ENCODE data around the gene TBC1D2.

The TBC1D2 gene, protein sequence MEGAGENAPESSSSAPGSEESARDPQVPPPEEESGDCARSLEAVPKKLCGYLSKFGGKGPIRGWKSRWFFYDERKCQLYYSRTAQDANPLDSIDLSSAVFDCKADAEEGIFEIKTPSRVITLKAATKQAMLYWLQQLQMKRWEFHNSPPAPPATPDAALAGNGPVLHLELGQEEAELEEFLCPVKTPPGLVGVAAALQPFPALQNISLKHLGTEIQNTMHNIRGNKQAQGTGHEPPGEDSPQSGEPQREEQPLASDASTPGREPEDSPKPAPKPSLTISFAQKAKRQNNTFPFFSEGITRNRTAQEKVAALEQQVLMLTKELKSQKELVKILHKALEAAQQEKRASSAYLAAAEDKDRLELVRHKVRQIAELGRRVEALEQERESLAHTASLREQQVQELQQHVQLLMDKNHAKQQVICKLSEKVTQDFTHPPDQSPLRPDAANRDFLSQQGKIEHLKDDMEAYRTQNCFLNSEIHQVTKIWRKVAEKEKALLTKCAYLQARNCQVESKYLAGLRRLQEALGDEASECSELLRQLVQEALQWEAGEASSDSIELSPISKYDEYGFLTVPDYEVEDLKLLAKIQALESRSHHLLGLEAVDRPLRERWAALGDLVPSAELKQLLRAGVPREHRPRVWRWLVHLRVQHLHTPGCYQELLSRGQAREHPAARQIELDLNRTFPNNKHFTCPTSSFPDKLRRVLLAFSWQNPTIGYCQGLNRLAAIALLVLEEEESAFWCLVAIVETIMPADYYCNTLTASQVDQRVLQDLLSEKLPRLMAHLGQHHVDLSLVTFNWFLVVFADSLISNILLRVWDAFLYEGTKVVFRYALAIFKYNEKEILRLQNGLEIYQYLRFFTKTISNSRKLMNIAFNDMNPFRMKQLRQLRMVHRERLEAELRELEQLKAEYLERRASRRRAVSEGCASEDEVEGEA

DNA sequence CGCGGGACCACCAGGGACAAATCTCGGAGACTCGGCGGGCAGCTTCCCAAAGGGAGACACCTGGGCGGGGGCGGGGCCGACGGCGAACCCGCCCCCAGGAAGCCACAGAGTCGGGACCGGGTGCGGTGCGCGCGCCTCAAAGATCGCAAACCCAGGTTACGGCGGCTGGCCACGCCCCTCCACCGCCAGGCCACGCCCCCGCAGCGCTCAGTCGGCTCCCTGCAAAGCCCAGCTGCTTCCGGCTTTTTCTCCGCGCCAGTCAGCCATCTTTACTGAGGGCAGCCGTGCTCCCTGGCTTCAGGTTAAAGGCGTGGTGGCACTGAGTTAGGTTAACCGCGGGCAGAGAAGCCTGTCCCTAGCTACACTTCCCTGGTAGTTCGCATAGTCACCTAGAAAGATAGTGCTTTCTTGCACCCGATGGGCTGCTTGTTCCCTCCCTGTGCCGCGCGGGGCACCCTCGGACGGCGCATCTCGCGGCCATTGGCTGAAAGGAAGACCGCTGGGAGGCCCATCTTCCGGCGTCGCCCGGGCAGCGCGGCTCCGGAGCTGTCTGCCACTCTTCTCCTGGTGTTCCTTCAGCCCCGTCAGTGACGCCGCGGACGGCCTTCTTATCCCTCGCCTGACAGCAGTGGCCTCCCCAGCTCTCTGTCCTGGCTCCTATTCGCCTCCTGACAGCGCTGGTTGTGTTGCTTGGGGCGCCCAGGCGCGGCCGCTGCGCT is at the start of gene TBC1D2:
Gene TBC1D2 (minus strand): TSS at position 72 of the 719 bp plus-strand sequence. CDS start 108 bp downstream, outside the sequence.
- in situ Hi-C loops (cut with HindIII; ENCODE audit: low sequenced_read_pairs), result no loop called here

DNA sequence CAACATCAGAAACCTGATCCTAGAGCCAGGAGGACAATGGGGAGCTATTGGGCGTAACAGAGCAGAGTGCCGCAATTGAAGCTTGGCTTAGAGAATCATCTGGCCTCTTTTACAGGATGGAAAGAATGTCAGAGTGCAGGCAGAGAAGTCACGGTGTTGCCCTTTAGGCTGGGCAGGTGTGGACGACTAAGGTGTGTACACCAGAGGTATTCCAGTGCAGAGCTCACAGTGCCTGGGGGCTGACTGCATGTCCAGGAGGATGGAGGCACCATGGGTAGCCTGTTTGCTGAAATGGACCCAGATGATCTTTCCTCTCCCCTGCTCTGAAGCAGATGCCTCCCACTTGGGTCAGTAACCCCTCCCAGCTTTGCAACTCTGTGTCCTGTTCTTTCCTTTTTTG is 48.9 kb upstream of the TBC1D2 start:
- in situ Hi-C loops (cut with HindIII; ENCODE audit: low sequenced_read_pairs), result no loop called here

DNA sequence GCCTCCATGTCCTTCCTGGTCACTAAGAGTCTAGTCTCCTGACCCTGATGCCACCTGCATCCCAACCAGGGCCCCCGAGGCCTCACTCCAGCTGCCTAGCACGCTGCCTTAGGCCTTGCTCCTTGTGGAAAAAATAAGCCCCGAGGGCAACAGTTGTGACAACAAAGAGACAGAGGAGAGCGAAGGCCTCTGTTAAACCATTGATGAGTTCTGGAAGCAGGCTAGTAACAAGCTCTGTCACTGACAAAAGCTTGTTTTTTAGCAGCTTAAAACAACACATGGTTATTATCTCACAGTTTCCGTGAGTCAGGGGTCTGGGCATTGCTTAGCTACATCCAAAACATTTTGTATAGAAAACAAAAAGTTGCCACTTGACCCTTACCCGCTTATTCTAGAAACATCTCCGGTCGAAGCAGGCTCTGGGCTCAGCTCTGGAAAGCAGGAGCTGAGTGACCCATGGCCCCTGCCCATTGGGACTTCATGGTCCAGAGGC is 48.2 kb upstream of the TBC1D2 start:
- in situ Hi-C loops (cut with HindIII; ENCODE audit: low sequenced_read_pairs), result no loop called here

DNA sequence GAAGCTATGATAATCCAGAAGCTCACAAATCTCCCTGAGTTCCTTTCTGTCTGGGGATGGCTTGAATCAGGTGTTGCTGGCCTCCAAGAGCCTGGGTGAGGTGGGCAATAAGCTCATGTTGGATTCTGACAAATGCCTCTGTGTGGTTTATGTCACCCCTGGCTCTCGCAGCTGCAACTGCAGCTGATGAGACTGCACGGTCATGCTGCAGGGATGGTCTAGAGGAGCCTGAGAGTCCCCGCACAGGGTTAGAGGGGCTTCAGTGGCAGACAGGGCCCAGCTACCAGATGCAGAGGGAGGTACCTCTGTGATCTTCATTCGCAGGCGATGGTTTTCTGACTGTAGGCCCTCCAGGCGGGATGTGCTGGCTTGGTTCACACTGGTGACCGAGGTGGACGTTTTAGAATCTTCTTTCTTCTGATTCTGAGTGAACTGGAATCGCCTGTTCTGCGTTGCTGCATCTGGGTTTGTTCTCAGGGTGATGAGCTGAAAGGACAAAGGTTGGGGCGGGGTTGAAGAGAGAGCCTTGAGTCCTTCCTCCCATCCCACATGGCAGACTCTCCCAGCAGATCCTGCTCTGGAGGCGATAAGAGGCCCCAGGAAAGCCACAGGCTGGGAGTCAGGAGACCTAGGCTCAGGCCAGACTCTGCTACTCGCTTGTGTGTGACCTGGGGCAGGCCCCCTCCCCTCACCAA is 47.6 kb upstream of the TBC1D2 start:
- in situ Hi-C loops (cut with HindIII; ENCODE audit: low sequenced_read_pairs), result no loop called here

DNA sequence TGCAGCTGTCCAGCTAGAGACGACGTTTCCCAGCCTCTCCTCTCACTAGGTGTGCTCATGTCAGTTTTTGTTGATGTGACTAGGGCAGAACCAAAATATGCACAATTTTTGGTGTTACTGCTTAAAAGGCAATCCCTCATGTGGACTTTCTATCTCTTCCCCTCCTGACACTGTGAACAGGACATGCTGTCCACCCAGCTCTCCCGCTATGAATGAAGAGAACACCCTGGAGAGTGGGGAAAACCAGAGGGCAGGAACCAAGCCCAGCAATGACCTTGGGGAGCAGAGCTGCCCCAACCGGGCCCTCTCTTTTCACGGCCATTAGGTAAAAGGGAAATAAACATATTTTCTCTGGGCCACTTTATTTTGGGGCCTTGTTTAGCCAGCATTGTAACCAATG is 46.7 kb upstream of the TBC1D2 start:
- in situ Hi-C loops (cut with HindIII; ENCODE audit: low sequenced_read_pairs), result no loop called here

DNA sequence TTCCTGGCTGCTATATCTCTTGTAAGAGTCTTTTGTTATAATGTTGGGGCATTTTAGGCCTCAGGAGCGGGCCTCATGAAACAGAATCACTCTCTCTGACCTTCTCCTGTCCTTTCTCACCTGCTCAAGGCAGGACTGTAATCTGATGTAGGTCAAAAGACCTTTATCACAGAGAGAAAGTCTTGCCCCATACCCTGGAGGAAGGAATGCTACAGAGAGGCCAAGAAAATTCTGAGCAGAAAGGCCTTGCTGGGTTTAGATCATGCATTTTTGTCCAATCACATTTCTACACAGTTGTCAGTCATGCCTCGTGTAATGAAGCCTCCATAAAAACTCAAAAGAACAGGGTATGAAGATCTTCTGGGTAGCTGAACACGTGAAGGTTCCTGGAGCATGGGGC is 45.2 kb upstream of the TBC1D2 start:
- in situ Hi-C loops (cut with HindIII; ENCODE audit: low sequenced_read_pairs), result no loop called here

DNA sequence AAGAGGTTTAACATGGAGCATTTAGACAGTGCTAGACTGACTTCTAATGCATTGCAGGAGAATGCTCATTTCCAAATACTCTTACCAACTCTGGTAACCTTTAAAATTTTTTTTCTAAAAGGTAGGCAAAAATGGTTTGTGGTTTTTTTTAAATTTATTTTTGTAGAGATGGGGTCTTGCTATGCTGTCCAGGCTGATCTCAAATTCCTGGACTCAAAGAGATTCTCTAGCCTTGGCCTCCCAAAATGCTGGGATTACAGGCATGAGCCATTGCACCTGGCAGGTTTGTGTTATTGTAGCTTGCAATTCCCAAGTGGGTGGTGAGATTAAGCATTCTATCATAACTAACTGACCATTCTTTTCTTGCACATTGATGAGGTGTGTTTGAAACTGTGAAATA is 43.0 kb upstream of the TBC1D2 start:
- in situ Hi-C loops (cut with HindIII; ENCODE audit: low sequenced_read_pairs), result no loop called here

DNA sequence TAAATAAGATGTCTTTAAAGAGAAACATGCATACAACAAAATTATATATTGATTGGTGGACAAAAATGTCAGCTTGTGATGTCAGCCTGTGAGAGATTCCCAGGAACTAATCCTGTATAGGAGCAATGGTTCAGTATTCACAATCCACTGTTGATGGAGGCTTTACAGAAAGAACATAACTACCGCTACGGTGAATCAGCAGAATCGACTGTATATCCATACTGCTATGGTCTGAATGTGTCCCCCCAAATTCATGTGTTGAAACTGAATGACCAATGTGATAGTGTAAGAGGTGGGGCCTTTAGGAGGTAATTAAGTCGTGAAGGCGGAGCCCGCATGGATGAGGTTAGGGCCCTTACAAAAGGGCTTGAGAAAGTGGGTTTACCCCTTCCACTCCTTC is 40.4 kb upstream of the TBC1D2 start:
- in situ Hi-C loops (cut with HindIII; ENCODE audit: low sequenced_read_pairs), result no loop called here

DNA sequence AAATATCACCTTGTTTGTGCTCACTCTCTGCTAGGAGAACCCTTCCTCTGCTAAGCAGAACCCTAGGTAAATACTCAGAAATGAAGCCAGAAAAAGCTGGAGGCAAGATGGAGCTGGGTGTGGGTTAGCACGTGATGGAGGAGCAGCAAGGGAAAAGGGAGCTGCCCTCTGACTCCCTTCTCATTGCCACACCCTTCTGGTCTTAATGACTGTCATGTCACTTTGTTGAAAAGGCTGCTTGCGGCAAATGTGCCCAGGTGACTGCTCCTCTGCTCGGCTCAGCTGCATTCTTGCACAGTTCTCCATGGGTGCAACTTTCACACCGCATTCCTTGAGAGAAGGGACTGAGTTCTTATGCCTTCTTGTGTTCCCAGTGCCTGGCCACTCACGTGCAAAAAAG is 36.4 kb upstream of the TBC1D2 start:
- in situ Hi-C loops (cut with HindIII; ENCODE audit: low sequenced_read_pairs), result no loop called here

DNA sequence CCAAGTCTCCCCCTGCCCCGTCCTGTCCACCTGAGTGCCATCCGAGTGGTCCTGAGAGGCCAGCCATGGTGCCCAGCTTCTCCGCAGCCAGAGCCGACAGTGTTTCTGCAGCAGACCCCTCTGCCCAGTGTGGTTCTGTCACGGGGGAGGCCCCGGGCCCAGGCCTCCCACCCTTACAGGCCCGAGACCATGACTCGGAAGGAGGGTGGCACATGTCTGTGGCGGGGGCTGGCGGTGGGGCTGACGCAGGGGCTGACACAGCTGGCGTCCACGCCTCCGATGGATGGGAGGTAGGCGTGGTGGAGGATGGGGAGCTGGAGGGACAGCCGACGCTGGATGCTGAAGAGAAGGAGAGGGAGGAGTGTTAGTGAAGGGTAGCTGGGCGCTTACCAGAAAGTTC is 35.0 kb upstream of the TBC1D2 start:
- in situ Hi-C loops (cut with HindIII; ENCODE audit: low sequenced_read_pairs), result no loop called here

DNA sequence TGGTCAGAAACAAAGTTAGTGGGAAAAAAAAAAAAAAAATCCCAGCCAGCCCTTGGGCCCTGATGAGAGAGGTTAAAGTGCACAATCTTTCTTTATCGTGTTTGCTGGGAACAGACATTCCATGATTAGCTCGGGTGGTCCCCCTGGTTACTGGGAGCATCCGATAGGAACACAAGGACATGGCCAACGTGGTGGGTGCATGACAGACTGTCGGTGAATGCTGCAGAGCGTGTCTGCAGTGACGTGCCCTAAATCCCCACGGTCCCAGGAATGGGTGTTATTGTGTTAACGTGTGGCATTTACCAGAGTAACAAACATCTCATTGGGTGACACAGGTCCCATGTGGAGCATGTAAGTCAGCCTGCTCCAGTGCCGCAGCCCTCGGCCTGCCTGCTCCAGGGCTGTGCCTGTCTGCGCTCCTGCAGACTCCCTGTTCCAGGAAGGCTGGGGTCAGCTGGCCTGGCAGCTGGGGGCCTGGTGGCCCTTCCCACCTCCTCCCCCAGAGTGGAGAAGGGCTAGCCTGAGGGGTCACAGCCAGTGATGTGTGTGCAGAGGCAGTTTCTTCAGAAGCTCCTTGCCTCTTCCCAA is 34.3 kb upstream of the TBC1D2 start:
- in situ Hi-C loops (cut with HindIII; ENCODE audit: low sequenced_read_pairs), result loop anchor here (5.0 kb wide), 1 partner anchor 478 kb away; no protein-coding TSS in a partner anchor

DNA sequence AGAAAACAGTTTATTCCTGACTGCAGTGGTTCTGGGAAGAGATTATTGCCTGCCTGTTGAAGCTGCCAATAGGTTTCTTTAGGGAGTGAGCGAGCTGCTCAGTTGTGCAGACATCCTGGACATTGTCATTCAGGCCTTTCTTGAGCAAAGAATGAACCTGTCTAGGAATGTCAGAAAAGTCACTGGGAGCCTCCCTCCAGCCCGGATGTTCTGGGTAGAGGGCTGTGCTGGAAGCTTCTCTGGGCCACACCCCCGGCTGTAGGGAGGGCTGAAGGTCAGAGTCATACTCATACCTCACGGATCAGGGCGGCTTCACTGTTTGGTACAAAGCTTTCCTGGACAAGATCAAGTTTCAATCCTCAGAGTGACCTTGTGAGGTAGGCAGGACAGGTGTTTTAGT is 33.4 kb upstream of the TBC1D2 start:
- in situ Hi-C loops (cut with HindIII; ENCODE audit: low sequenced_read_pairs), result loop anchor here (5.0 kb wide), 1 partner anchor 478 kb away; no protein-coding TSS in a partner anchor

DNA sequence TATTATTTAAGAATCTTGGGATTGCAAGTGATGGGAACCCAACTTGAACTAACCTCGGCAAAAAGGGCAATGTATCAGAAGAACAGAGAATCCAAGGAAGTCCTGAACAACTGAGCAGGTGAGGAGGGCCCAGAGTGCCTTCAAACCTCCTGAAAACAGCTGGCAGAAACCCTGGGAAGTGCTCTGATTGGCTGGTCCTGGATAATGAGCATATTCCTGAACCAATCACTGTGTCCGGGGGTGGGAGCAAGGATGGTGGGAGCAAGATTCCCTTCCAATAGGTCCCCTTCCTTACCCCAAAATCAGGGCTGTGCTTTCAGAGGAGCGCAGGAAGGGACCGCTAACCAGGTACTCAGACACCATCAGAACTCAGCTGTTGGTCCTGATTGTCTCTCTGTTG is 31.9 kb upstream of the TBC1D2 start:
- in situ Hi-C loops (cut with HindIII; ENCODE audit: low sequenced_read_pairs), result loop anchor here (5.0 kb wide), 1 partner anchor 480 kb away; no protein-coding TSS in a partner anchor

DNA sequence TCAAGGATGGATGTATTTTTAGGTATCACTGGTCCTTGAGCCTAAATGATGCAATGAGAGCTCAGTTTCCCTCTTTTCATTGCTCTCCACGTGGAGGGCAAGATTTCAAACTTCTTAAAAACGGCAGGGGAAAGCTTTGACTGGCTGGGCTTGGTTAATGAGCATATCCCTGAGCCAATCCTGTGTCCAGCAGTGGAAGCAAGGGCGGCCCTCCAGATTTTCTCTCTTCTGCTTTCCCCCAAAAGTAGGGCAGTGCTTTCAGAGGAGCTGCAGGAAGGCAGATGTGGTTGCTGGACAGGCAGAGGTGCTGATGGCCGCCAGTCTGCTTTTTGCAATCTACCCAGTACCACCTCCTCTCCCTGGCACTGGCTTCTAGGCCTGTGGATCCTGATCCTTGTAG is 30.0 kb upstream of the TBC1D2 start:
- in situ Hi-C loops (cut with HindIII; ENCODE audit: low sequenced_read_pairs), result loop anchor here (5.0 kb wide), 1 partner anchor 482 kb away; no protein-coding TSS in a partner anchor

DNA sequence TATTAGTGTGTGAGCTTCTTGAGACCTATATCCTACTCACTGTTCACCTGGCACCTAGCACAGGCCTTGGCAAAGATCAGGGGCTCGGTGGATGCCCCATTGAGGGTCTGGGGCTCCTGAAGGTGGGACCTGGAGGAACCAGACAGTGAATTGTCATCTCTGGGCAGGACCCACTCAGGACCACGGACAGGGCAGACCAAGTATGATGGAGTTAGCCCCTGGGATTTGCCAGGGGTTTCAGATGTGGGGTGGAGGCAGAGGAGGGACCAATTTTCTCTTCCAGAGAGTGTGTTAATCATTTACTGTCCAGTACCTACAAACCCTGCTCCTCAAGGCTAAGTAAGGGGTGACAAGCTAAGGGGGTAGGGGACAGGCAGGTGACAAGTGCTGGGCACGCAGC is 29.3 kb upstream of the TBC1D2 start:
- in situ Hi-C loops (cut with HindIII; ENCODE audit: low sequenced_read_pairs), result loop anchor here (5.0 kb wide), 4 partner anchors 77 to 483 kb away; partner anchors contain the start of gene TRMO

DNA sequence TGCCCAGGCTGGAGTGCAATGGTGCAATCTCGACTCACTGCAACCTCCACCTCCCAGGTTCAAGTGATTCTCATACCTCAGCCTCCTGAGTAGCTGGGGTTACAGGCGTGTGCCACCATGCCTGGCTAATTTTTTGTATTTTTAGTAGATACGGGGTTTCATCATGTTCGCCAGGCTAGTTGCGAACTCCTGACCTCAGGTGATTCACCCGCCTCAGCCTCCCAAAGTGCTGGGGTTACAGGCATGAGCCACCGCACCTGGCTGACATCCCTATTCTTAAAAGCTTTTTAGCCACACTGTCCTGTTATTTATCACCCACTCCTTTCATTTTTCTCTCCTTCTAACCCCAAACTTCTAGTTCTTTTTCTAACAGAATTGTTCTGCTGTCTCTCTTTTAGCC is 27.7 kb upstream of the TBC1D2 start:
- in situ Hi-C loops (cut with HindIII; ENCODE audit: low sequenced_read_pairs), result loop anchor here (5.0 kb wide), 3 partner anchors 76 to 361 kb away; partner anchors contain the start of gene TRMO

DNA sequence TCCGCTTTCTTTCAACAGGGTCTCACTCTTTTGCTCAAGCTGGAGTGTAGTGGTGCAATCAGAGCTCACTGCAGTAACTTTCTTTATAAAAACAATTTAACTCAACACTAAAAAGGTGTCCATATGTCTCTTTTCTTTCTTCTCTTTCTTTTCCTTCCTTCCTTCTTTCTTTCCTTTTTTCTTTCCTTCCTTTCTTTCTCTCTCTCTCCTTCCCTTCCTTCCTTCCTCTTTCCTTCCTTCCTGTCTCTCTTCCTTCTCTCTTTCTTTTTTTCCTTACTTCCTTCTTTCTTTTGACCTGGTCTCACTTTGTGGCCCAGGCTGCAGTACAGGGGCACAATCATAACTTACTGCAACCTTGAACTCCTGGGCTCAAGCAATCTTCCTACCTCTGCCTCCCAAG is 25.8 kb upstream of the TBC1D2 start:
- in situ Hi-C loops (cut with HindIII; ENCODE audit: low sequenced_read_pairs), result loop anchor here (5.0 kb wide), 3 partner anchors 74 to 359 kb away; partner anchors contain the start of gene TRMO

DNA sequence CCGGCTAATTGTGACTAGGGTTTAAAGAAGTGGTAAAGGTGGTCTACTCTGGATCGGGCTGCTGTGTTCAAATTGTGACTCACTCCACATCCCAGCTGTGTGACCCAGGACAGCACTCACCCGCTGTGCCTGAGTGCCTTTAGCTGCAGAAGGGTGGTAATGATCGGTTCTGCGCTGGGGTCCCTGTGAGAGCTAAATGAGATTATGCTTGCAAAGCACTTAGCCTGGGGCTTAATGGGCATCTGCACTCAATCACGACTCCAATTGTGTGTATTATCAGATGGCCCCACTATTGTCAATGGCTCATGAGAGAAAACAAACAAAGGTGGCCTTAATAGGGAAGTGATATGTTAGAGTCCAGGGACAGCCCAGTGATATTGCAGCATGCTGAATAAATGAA is 25.1 kb upstream of the TBC1D2 start:
- in situ Hi-C loops (cut with HindIII; ENCODE audit: low sequenced_read_pairs), result loop anchor here (5.0 kb wide), 3 partner anchors 73 to 358 kb away; partner anchors contain the start of gene TRMO

DNA sequence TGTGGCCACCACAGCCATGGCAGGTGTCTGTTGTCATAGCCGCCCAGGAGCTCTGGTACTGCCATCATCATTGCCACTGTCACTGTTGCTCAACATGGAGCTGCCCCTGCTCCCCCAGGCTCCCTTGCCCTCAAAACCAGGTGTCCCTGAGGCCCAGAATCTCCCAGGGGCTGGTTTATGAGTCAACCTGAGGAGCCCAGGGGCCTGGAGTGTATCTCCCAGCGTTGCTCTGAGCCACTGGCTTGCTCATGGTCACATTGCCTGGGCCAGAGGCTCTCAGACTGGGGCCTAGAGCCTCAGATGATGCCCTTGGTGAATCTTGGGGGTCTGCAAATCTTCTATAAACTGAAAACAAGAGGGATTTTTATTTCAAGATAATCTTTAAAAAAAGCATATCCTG is 24.7 kb upstream of the TBC1D2 start:
- in situ Hi-C loops (cut with HindIII; ENCODE audit: low sequenced_read_pairs), result loop anchor here (5.0 kb wide), 3 partner anchors 73 to 358 kb away; partner anchors contain the start of gene TRMO
